HG03342 (cell line): ENCODE results near the gene EIF4ENIF1.
"Not testable (repeated sequence)": the region's sequence is repeated elsewhere in the genome, so short reads cannot be mapped to it uniquely, and the experiment has no call there.

Experiments used
- ATAC-seq: cut with Tn5 transposase; IDR thresholded peaks from one replicate; pipeline ENCODE4 v1.9.1; 2021; ENCODE audit warnings: mild to moderate bottlenecking, moderate library complexity; ENCODE audit not compliant: unreplicated experiment

EIF4ENIF1 gene

DNA sequence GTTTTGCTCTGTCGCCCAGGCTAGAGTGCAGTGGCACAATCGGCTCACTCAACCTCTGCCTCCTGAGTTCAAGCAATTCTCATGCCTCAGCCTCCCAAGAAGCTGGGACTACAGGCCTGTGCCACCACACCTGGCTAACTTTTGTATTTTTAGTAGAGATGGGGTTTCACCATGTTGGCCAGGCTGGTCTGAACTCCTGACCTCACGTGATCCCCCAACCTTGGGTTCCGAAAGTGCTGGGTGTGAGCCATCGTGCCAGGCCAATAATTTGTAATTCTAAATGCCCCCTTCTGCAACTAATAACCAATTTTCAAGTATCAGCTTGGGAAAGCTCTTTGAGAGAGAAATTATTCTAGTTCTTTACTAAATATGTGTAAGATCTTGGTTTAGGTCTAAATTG lies 3.7 kb upstream of the EIF4ENIF1 start:
- not testable (repeated sequence) for ATAC-seq

DNA sequence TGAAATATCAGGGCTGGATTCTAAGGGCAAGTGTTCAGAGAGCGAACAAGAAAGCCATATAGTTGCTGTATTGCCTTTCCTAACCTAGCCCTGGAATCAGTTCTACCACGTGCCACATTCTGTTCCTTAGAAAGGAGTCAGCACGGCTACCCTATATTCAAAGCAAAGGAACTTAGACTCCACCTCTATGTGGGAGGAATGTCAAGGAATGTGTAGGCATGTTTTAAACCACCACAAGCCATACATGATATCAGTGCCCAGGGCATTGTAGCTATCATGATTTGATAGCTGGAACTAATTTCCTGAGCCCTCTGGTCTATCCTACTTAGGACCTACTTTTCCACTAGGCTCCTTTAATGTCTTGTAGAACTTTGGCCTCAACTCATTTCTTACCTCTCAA lies 2.5 kb upstream of the EIF4ENIF1 start:
- no peak for ATAC-seq

DNA sequence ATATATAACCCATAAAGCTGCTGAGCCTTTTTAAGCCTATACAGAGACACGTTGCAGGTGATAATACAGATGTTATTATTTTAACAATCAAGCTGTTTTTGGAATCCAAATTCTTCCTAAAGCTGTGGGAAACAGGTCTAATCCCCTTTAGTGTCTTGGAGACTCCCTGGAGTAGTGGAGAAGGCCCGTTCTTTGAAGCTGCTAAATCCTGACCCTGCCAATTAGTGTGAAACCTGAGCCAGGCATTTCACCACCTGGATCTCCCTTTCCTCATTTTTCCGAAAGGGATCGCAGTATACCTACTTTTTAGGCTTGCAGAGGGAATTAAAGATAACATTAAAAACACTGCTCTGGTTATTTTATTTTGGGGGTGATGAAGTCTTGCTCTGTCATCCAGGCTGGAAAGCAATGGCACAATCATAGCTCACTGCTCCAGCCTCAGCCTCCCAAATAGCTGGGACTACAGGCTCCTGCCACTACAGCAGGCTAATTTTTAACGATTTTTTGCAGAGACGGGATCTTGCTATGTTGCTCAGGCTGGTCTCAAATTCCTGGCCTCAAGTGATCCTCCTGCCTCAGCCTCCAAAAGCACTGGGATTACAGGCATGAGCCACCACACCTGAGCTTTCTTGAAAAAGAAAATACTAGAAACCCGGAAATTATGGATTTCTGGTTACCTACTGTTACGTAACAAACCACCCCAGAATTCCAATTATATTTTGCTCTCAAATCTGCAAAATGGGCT lies 1.7 kb upstream of the EIF4ENIF1 start:
- no peak for ATAC-seq

DNA sequence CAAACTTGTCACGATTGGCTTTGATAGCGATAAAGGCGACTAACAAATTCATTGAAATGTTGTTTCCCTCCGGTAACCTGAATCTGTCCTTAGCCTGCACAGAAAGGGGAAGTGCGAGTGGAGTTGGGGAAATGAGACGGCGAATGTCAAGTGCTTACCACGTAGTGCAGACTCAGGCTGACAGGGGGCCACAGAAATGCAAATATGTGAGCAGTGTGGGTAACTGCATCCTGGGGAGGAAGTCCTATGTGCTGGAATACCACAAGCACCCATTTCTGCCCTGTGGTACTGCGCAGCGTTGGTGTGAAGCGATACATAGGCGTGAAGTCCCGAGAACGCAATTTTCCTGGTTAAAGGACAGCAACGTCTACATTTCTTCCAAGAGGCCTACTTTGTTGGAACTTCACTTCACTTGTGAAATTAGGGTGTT lies 869 bp upstream of the EIF4ENIF1 start:
- ATAC-seq: peak; percentile 61

DNA sequence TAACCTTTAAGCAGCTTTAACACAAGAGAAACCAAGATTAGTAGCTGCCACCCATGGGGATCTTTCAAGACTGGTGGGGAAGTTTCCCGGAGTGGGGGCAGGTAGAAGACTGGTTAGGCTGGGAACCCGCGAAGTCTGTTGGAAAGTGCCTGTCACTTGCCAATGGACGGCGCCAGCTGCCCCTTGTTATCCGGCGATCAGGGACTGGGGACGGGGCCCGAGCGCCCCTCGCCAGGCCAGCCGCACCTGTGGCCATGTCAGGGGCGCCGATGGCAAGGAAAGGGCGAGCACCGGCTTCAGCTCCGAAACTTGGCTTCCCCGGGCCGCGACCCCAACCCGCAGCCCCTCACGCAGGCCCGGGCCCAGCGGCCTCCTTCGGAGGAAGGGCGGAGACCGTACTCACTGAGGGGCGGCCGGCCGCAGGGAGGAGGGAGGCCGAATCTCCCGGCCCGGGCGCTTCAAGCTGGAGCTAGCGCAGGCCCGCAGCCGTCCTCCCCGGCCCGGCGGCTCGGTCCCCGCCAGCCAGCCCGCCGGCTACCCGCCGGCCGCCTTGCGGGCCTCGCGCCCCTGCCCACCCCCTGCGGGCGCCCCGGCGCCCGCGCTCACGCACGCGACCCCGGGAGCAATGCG lies 539 bp downstream of the EIF4ENIF1 start:
- ATAC-seq: peak; percentile 19

DNA sequence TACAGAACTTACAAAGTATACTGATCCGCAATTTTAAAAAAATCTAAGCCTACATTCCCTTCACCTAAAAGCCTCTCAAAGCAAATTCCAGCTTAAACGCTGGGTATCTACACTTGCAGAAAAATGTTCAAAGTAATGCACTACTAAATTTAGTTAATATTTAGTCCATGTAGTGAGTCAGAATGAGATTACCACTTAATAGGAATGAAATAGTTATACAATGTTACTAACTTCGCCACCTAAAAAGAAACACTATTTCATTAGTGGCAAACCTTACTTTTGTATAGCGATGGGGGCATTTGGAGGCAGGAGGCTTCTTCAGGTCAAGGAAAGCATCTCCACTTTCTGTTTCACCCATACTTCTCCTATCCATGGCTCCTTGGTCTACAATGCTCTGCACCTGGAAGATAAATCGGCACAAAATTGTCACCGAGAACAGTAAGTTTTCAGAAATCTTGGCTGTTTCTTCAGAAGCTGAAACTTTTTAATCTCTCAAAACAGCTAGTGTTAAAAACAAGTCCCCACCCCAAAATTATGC lies 1.2 kb downstream of the EIF4ENIF1 start:
- ATAC-seq: no peak

DNA sequence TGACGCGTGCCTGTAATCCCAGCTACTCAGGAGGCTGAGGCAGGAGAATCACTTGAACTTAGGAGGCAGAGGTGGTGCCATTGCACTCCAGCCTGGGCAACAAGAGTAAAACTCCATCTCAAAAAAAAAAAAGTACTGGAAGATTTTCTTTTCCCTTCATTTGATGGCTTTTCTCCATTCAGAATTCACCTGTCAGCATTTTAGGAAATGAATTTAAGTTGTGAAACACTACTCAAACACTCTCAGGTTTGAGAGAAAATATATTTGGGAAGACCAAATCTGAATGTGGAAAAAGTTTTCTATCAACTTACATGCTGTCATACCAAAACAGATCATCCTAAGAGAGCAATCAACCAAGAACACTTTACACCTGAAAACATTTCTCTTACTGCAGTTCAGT lies 2.7 kb downstream of the EIF4ENIF1 start:
- no peak for ATAC-seq

DNA sequence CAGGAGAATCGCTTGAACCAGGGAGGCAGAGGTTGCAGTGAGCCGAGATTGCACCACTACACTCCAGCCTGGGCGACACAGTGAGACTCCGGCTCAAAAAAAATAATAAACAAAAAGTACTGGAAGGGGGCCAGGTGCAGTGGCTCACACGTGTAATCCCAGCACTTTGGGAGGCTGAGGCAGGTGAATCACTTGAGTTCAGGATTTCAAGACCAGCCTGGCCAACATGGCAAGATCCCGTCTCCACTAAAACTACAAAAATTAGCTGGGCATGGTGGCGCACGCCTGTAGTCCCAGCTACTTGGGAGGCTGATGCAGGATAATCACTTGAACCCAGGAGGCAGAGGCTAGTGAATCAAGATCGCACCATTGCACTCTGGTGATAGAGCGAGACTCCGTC lies 3.3 kb downstream of the EIF4ENIF1 start:
- not testable (repeated sequence) for ATAC-seq

DNA sequence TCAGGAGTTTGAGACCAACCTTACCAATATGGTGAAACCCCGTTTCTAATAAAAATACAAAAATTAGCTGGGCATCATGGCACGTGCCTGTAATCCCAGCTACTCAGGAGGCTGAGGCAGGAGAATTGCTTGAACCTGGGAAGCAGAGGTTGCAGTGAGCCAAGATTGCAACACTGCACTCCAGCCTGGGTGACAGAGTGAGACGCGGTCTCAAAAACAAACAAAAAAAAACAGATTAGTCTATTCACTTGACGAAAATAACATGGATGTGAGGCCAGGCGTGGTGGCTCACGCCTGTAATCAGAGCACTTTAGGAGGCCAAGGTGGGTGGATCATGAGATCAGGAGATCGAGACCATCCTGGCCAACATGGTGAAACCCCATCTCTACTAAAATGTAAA lies 7.2 kb downstream of the EIF4ENIF1 start:
- ATAC-seq: not testable (repeated sequence)

DNA sequence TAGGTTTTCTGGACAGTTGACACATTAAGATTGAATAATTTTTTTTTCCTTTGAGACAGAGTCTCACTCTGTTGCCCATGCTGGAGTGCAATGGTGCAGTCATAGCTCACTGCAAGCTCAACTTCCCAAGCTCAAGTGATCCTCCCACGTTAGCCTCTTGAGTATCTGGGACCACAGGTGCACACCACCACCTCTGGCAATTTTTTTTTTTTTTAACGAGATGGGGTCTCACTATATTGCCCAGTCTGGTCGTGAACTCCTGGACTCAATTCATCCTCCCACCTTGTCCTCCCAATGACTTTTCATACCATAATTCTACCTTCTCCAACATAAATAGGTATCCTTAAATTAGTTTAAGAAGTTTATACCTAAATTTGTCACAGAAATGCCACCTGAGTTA lies 8.5 kb downstream of the EIF4ENIF1 start:
- no peak for ATAC-seq

DNA sequence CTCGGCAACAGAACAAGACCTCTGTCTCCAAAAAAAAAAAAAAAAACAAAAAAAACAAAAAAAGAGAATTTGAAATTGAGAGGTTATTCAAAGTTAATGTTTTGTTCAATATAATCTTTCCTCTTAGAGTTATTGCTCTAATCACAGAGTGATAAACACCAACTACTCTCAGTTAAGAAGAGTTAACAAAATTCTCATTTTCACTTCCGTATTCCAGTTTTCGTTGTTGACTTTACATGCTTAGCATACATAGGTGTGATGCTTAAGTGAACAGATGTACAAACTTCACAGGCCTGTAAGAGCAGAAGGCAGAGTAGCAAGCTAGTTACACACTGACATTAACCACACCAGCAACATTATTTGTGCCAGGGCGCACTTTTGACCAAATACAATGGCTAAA lies 12.3 kb downstream of the EIF4ENIF1 start:
- ATAC-seq: no peak

DNA sequence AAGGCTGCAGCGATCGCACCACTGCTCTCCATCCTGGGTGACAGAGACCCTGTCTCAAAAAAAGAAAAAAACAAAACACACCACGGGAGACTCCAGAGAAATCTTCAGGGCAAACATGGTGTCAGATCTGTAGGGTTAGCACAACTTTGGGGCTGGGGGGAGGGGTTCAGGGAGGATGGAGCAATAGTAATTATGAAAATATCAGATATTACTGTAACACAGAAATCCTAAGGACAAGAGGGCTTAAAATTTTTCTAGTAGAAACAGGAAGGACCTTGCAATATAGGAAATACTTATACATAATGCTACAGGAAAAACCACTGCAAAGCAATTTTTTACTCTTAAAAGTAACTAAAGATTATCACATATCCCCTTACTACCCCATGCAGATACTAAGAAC lies 13.8 kb downstream of the EIF4ENIF1 start:
- ATAC-seq: no peak

DNA sequence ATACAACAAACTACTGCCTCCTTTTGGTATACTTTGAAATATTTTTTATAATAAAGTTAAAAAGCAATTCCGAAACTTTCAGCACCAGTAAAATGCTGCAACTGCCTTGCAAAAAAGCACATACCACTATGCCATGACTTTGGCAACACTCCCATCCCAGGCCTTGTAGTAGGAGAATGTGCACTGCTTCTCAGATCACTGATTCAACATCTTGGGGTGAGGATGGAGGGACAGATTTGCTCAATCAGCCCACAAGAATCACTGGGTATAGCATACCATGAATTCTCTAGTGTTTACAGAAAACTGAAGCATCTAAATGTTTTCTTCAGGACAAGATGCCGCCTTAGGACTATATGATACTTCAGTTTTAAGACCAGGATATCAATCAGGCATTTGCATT lies 14.9 kb downstream of the EIF4ENIF1 start:
- no peak for ATAC-seq

DNA sequence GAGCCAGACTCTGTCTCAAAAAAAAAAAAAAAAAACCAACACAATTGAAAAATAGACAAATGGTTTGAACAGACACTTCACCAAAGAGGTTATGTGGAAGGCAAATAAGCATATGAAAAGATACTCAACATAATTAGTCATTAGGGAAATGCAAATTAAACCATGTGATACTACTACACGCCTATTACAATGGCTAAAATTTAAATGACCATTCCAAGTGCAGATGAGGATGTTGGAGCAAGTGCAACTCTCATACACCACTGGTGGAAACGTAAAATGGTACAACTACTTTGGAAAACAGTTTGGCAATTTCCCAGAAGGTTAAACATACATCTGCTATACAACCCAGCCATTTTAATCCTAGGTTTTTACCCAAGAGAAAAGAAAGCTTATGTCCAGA lies 24.3 kb downstream of the EIF4ENIF1 start:
- no peak for ATAC-seq

DNA sequence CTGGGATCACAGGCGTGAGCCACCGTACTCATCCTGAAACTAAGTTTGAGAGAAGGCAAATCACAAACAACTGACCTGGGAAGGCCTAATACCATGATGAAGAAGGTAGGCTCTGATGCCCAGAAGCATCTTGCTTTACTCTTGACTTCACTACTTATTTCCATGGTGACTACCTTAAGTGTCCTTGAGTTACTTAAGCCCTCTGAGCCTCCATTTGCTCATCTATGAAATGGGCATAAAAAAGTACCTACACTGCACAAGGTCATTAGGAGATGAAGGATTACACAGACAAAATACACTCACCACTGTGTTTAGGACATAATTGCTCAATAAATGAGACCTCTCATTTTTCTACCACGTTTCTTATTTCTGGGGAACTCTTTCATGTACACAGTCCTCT lies 27.9 kb downstream of the EIF4ENIF1 start:
- ATAC-seq: no peak

DNA sequence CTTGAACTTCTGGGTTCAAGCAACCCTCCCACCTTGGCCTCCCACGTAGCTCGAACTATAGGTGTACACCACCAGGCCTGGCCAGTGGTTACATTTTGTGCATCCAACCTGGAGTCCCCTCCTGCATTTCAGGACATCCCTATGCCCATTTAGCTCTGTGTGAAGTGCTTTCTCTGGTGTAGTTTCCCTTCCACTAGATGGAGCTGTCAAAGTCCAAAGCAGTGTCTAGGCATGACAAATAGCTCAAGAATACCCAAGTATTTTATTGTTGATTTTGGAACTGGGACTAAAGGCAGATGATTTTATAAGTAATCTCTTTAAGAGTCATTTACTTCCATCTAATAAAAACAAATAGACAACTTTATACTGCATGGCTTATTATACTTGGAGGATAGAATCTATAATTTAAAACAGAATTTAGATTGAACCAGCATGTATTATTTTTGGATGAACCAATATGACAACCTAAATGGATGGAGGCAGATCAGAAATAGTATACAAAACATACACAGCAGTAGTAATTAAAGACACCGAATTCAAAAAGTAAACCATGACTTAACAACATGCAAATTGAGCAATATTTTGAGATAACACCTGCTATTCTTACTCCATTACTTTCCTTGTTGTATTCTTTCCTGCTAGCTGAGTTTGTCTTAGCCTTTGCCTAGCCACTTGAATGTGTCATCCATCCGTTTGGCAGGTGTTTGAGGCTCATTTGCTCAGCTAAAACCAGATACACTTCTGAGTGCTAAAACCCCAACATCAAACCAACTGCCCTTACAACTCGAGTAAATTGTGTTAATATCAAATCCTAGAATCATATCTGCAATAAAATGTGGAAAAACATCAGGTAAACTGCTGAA lies 37.7 kb downstream of the EIF4ENIF1 start:
- ATAC-seq: no peak

DNA sequence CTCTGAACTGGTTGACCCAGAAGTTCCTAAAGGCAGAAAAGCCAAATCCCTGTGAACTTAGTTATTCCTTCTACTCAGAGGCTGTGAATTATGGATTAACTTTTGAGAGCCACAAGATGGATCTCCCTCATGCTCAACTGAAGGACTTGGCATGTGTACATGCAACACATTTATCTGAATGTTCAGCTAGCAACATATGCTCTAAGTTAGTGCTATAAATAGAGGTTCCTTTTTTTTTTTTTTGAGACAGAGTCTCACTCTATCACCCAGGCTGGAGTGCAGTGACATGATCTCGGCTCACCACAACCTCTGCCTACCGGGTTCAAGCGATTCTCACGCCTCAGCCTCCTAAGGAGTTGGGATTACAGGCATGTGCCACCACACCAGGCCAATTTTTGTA lies 40.1 kb downstream of the EIF4ENIF1 start:
- no peak for ATAC-seq

DNA sequence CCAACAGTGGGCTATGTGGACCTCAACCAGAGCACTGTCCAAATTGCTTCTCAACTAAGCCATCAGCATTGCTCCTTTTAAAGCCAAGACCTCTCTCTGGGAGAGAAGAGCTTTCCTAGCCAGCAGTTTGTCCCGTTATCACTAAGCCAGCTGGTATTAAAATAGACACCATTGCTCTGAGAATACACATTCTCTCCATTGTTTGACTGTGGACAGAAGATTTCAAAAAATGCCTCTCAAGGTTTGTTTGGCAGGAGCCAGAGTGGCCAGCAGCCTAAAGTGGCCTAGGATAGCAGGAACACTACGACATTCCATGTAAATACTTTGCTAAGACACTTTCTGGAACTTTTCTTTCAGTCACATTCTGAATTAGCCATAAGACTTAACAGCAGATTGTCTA lies 41.3 kb downstream of the EIF4ENIF1 start:
- ATAC-seq: no peak

DNA sequence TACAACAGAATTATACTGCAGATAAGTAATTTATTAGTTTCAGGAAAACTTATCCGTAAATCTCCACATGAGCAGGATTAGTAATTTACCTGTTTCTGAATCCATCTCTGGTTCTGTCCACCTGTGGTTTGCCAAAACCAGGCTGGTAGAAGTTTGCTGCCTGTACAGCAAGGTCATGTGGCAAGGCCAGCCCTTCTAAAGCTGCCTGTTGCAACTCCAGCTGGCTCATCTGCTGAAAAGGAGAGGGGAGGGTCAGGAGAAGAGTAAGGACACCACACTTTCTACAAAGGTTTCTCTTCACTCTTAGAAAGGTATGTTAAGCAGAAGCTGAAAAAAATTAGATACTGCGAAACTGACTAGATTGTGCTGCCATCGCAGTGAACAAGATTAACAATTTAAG lies 42.3 kb downstream of the EIF4ENIF1 start:
- no peak for ATAC-seq

DNA sequence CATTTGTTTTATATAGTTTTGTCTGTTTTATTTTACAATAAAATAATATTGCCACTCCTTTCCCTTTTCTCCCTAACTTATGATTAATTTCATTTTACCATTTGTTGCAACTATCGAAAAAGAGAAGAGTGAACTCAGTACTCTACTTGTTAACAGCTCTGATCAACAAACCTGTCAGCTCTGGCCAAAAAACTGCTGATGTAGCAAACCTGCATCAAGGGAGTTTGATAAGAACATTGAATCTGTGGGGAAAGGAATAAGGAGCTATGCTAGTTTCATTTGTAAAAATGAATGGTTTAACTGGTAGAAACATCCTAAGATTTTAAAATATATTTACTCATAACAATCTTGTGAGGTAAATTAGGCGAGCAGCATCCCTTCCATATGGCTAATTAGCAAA lies 42.9 kb downstream of the EIF4ENIF1 start:
- ATAC-seq: no peak

DNA sequence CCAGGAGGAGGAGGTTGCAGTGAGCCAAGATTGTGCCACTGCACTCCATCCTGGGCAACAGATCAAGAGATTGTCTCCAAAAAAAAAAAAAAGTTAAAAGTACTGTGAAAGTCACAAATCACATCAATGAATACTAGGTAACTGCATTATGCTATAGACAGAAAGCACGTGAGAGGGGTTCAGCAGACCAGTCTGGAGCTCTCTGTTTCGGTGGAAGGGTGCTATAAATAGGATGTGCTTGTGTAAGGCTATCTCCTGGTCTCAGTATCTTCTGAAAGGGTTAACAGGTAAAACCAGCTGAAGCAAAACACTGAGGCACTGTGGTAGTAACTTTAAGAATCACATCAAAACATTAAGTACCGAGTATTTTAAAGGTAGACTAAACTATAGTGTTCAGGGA lies 43.4 kb downstream of the EIF4ENIF1 start:
- no peak for ATAC-seq

DNA sequence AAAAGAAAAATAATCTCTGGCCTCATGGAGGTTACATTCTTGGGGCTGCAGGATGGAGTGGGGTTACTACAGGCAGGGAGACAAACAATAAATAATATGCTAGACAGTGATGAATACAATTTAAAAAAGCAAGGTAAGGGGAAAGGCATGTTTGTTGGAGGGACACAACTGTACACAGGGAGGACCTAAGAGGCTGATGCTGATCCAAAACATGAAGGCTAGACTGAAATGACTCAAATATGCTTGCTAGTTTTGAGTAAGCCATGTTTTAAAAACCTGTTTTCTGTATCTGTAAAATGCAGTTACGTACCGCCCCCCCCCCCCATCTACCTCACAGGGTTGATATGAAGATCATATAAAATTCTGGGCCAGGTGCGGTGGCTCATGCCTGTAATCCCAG lies 44.0 kb downstream of the EIF4ENIF1 start:
- no peak for ATAC-seq
